WTC11 (cell line): ENCODE results near the gene TNFSF11.

Experiments
- CTCF ChIP-seq: fragments of 200-600 bp; IDR thresholded peaks from 2 replicates; pipeline ENCODE4 v1.8.0; 2022; ENCODE audit warnings: antibody characterized with exemption
- ELF4 ChIP-seq: sonication (generic); formaldehyde crosslinking; IDR thresholded peaks from 2 replicates; pipeline ENCODE4 v1.8.1; 2022; ENCODE audit warnings: low read depth, mild to moderate bottlenecking, moderate library complexity, missing genetic modification reagents
- FOXP1 ChIP-seq: sonication (generic); formaldehyde crosslinking; IDR thresholded peaks from 2 replicates; pipeline ENCODE4 v1.8.0; 2022; ENCODE audit warnings: missing genetic modification reagents, mild to moderate bottlenecking, moderate library complexity, borderline replicate concordance
- TCF7 ChIP-seq: sonication (generic); formaldehyde crosslinking; IDR thresholded peaks from 2 replicates; pipeline ENCODE4 v1.8.0; 2022; ENCODE audit warnings: mild to moderate bottlenecking, low read depth, missing genetic modification reagents, moderate library complexity
- TEAD4 ChIP-seq: sonication (generic); formaldehyde crosslinking; IDR thresholded peaks from 2 replicates; pipeline ENCODE4 v1.8.0; 2022; ENCODE audit warnings: mild to moderate bottlenecking, missing genetic modification reagents
- ZBTB21 ChIP-seq: sonication (generic); formaldehyde crosslinking; IDR thresholded peaks from 2 replicates; pipeline ENCODE4 v1.8.1; 2023; ENCODE audit warnings: mild to moderate bottlenecking, missing genetic modification reagents, borderline replicate concordance
- ZNF232 ChIP-seq: sonication (generic); formaldehyde crosslinking; IDR thresholded peaks from 2 replicates; pipeline ENCODE4 v1.8.0; 2022; ENCODE audit warnings: mild to moderate bottlenecking, missing genetic modification reagents
- ZNF416 ChIP-seq: fragments of 250-450 bp; sonication (Bioruptor Pico); IDR thresholded peaks from 2 replicates; pipeline ENCODE4 v1.9.0; 2021; ENCODE audit warnings: mild to moderate bottlenecking, inconsistent platforms
- TF ChIP-seq, protein P1 (sequence below): sonication (generic); formaldehyde crosslinking; IDR thresholded peaks from 2 replicates; pipeline ENCODE4 v1.8.1; 2023; ENCODE audit warnings: mild to moderate bottlenecking, missing genetic modification reagents
- TF ChIP-seq, protein P2 (sequence below): sonication (generic); formaldehyde crosslinking; IDR thresholded peaks from 2 replicates; pipeline ENCODE4 v1.8.0; 2023; ENCODE audit warnings: missing genetic modification reagents
- TF ChIP-seq, protein P3 (sequence below): sonication (generic); formaldehyde crosslinking; IDR thresholded peaks from 2 replicates; pipeline ENCODE4 v1.8.0; 2022; ENCODE audit warnings: missing genetic modification reagents
- TF ChIP-seq, protein P4 (sequence below): sonication (generic); formaldehyde crosslinking; IDR thresholded peaks from 2 replicates; pipeline ENCODE4 v1.8.0; 2023; ENCODE audit warnings: missing genetic modification reagents, mild to moderate bottlenecking, borderline replicate concordance
- TF ChIP-seq, protein P5 (sequence below): sonication (generic); formaldehyde crosslinking; IDR thresholded peaks from 2 replicates; pipeline ENCODE4 v1.8.0; 2022; ENCODE audit warnings: mild to moderate bottlenecking, missing genetic modification reagents
- TF ChIP-seq, protein P6 (sequence below): fragments of 250-450 bp; sonication (Bioruptor Pico); IDR thresholded peaks from 2 replicates; pipeline ENCODE4 v2.1.2; 2022; ENCODE audit warnings: mild to moderate bottlenecking, moderate library complexity

DNA sequence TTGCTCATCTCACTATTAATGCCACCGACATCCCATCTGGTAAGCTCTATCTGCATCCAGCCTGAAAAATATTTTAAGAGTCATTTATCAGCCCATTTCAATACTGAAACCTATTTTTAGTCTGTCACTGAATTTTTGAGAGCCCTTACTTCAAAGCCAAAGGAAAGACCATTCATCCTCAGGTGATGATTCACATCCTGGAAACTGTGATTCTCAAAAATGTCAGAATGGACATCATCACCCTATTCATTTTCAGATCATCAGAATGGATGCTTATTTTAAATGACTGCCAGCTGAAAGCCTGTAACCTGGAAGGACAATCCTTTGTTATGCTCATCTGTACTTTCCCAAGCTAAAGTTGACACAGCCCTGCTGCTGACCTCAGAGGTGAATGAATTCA is 27.0 kb downstream of the TNFSF11 start:
- TF ChIP-seq, protein P1, sequence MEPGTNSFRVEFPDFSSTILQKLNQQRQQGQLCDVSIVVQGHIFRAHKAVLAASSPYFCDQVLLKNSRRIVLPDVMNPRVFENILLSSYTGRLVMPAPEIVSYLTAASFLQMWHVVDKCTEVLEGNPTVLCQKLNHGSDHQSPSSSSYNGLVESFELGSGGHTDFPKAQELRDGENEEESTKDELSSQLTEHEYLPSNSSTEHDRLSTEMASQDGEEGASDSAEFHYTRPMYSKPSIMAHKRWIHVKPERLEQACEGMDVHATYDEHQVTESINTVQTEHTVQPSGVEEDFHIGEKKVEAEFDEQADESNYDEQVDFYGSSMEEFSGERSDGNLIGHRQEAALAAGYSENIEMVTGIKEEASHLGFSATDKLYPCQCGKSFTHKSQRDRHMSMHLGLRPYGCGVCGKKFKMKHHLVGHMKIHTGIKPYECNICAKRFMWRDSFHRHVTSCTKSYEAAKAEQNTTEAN (CRISPR knock-in tag): no peak
- TF ChIP-seq ELF4 (no peak), TEAD4 (CRISPR knock-in tag) (no peak), FOXP1 (CRISPR knock-in tag) (no peak), ZNF232 (CRISPR knock-in tag) (no peak), ZBTB21 (CRISPR knock-in tag) (no peak), CTCF (no peak), ZNF416 (CRISPR knock-in tag) (no peak), TCF7 (CRISPR knock-in tag) (no peak)
- TF ChIP-seq, protein P2, sequence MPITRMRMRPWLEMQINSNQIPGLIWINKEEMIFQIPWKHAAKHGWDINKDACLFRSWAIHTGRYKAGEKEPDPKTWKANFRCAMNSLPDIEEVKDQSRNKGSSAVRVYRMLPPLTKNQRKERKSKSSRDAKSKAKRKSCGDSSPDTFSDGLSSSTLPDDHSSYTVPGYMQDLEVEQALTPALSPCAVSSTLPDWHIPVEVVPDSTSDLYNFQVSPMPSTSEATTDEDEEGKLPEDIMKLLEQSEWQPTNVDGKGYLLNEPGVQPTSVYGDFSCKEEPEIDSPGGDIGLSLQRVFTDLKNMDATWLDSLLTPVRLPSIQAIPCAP: no peak
- TF ChIP-seq, protein P3, sequence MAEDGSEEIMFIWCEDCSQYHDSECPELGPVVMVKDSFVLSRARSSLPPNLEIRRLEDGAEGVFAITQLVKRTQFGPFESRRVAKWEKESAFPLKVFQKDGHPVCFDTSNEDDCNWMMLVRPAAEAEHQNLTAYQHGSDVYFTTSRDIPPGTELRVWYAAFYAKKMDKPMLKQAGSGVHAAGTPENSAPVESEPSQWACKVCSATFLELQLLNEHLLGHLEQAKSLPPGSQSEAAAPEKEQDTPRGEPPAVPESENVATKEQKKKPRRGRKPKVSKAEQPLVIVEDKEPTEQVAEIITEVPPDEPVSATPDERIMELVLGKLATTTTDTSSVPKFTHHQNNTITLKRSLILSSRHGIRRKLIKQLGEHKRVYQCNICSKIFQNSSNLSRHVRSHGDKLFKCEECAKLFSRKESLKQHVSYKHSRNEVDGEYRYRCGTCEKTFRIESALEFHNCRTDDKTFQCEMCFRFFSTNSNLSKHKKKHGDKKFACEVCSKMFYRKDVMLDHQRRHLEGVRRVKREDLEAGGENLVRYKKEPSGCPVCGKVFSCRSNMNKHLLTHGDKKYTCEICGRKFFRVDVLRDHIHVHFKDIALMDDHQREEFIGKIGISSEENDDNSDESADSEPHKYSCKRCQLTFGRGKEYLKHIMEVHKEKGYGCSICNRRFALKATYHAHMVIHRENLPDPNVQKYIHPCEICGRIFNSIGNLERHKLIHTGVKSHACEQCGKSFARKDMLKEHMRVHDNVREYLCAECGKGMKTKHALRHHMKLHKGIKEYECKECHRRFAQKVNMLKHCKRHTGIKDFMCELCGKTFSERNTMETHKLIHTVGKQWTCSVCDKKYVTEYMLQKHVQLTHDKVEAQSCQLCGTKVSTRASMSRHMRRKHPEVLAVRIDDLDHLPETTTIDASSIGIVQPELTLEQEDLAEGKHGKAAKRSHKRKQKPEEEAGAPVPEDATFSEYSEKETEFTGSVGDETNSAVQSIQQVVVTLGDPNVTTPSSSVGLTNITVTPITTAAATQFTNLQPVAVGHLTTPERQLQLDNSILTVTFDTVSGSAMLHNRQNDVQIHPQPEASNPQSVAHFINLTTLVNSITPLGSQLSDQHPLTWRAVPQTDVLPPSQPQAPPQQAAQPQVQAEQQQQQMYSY (CRISPR knock-in tag): no peak
- TF ChIP-seq, protein P4, sequence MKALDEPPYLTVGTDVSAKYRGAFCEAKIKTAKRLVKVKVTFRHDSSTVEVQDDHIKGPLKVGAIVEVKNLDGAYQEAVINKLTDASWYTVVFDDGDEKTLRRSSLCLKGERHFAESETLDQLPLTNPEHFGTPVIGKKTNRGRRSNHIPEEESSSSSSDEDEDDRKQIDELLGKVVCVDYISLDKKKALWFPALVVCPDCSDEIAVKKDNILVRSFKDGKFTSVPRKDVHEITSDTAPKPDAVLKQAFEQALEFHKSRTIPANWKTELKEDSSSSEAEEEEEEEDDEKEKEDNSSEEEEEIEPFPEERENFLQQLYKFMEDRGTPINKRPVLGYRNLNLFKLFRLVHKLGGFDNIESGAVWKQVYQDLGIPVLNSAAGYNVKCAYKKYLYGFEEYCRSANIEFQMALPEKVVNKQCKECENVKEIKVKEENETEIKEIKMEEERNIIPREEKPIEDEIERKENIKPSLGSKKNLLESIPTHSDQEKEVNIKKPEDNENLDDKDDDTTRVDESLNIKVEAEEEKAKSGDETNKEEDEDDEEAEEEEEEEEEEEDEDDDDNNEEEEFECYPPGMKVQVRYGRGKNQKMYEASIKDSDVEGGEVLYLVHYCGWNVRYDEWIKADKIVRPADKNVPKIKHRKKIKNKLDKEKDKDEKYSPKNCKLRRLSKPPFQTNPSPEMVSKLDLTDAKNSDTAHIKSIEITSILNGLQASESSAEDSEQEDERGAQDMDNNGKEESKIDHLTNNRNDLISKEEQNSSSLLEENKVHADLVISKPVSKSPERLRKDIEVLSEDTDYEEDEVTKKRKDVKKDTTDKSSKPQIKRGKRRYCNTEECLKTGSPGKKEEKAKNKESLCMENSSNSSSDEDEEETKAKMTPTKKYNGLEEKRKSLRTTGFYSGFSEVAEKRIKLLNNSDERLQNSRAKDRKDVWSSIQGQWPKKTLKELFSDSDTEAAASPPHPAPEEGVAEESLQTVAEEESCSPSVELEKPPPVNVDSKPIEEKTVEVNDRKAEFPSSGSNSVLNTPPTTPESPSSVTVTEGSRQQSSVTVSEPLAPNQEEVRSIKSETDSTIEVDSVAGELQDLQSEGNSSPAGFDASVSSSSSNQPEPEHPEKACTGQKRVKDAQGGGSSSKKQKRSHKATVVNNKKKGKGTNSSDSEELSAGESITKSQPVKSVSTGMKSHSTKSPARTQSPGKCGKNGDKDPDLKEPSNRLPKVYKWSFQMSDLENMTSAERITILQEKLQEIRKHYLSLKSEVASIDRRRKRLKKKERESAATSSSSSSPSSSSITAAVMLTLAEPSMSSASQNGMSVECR: no peak
- TF ChIP-seq, protein P5, sequence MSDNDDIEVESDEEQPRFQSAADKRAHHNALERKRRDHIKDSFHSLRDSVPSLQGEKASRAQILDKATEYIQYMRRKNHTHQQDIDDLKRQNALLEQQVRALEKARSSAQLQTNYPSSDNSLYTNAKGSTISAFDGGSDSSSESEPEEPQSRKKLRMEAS (CRISPR knock-in tag): no peak
- TF ChIP-seq, protein P6, sequence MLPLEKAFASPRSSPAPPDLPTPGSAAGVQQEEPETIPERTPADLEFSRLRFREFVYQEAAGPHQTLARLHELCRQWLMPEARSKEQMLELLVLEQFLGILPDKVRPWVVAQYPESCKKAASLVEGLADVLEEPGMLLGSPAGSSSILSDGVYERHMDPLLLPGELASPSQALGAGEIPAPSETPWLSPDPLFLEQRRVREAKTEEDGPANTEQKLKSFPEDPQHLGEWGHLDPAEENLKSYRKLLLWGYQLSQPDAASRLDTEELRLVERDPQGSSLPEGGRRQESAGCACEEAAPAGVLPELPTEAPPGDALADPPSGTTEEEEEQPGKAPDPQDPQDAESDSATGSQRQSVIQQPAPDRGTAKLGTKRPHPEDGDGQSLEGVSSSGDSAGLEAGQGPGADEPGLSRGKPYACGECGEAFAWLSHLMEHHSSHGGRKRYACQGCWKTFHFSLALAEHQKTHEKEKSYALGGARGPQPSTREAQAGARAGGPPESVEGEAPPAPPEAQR (CRISPR knock-in tag): no peak
